ENCODE results near the gene PITPNC1. TPM values are rescaled to one million over a fixed set of nuclear protein-coding genes. Genes with fewer than 3 reads are reported as not detected.
A peak's percentile ranks its signal among the peaks of the same experiment; 100 is the strongest.

PITPNC1 gene
- total and polyA plus RNA-seq, 2 of the 13 experiments (the other 11 are each of a cell fraction or from before 2014, with no cell fraction given): 4.1 to 5.7 TPM

GRCh38 chr17:67376737-67377487 is at the start of gene PITPNC1 (continued):
- TF ChIP-seq ZFYVE20 (CRISPR knock-in tag; IDR thresholded peaks at IDR 0.05; ENCODE audit: borderline replicate concordance, low read depth) (no peak), ZNF20 (CRISPR knock-in tag; IDR thresholded peaks at IDR 0.05) (no peak), POLR2G (IDR thresholded peaks at IDR 0.05; ENCODE audit: low read depth, low read length) (peak; percentile 58), E2F5 (CRISPR knock-in tag; conservative IDR thresholded peaks at IDR 0.05) (no peak), BCL3 (CRISPR knock-in tag; IDR thresholded peaks at IDR 0.05) (0 out of 2 replicates have a peak, but pooled peaks have one; percentile 37), IKZF4 (CRISPR knock-in tag; IDR thresholded peaks at IDR 0.05; ENCODE audit: borderline replicate concordance, low read depth, not compliant biosample characterization) (peak; percentile 45), ELK4 (CRISPR knock-in tag; IDR thresholded peaks at IDR 0.05; ENCODE audit: borderline replicate concordance) (no peak), ZFP36L2 (CRISPR knock-in tag; IDR thresholded peaks at IDR 0.05) (no peak), SMARCE1 (IDR thresholded peaks at IDR 0.05; ENCODE audit: borderline replicate concordance) (no peak), TOE1 (CRISPR knock-in tag; IDR thresholded peaks at IDR 0.05) (no peak; the same call in 1 of the 2 replicates), YY1 (IDR thresholded peaks at IDR 0.05; ENCODE audit: insufficient read depth, insufficient replicate concordance, low read depth, low read length) (peak; percentile 50), AHDC1 (CRISPR knock-in tag; IDR thresholded peaks at IDR 0.05; ENCODE audit: borderline replicate concordance) (no peak), RERE (CRISPR knock-in tag; IDR thresholded peaks at IDR 0.05; ENCODE audit: low read depth) (no peak)
